HL-60 (cell line): ENCODE data around the gene CFAP61.

Experiments used
- DNase-seq, 2 experiments: peaks; one replicate each; pipeline ENCODE4 v3.0.0-alpha.2; 2010 to 2020; ENCODE audit warnings: low read depth in 1 of 2, low spot score in 1 of 2
- H3K27ac ChIP-seq: fragments of 250-450 bp; sonication (Bioruptor Pico); replicated peaks from 2 replicates; pipeline ENCODE4 v1.5.1; 2020; ENCODE audit warnings: mild to moderate bottlenecking, moderate library complexity
- H3K27me3 ChIP-seq: fragments of 250-450 bp; sonication (Bioruptor Pico); 2 replicates; pipeline ENCODE4 v1.5.1; 2021; ENCODE audit warnings: mild to moderate bottlenecking, moderate library complexity; ENCODE audit not compliant: insufficient read depth, poor library complexity, severe bottlenecking
- H3K4me3 ChIP-seq: replicated peaks from 2 replicates; pipeline ENCODE4 v1.5.1; 2011; ENCODE audit warnings: mild to moderate bottlenecking, control low read depth, low read length; ENCODE audit not compliant: insufficient read depth
- GABPA ChIP-seq: IDR thresholded peaks from 2 replicates; pipeline ENCODE4 v1.6.1; 2012; ENCODE audit warnings: low read depth
- POLR2AphosphoS5 ChIP-seq: IDR thresholded peaks from 2 replicates; pipeline ENCODE4 v1.6.1; 2012; ENCODE audit warnings: low read depth
- SPI1 ChIP-seq: IDR thresholded peaks from 2 replicates; pipeline ENCODE4 v1.6.1; 2012; ENCODE audit warnings: low read depth, mild to moderate bottlenecking, borderline replicate concordance
- TF ChIP-seq, protein P1 (sequence below): IDR thresholded peaks from one replicate; pipeline ENCODE4 v1.5.1; 2011; ENCODE audit warnings: low read length, control low read depth, inconsistent platforms; ENCODE audit not compliant: insufficient read depth
- TF ChIP-seq, protein P2 (sequence below): IDR thresholded peaks from 2 replicates; pipeline ENCODE4 v1.6.1; 2012; ENCODE audit warnings: low read depth; ENCODE audit not compliant: insufficient replicate concordance

CFAP61 gene

DNA sequence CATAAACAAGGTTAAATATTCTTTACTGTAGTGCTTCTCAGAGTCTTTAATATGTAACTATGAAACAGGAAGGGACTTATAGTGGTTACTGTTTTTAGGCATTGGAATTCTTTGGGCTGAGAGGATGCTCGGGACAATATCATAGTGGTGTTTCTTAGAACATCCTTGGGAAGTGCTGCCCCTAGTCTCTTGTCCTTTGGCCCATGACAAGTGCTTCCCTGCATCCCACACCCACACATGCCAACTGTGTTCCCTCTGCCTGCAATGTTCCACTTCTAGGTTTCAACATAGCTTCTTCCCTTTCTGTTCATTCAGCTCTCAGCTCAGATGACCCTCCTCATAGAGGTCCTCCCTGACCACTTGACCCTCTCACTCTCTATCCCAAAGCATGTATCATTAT is 37.6 kb downstream of the CFAP61 start:
- DNase-seq, result no peak
- Histone ChIP-seq H3K4me3 (no peak overlapping the region), H3K27ac (no peak overlapping the region), H3K27me3 (no peaks in the 10 kb centered on the region)
- TF ChIP-seq GABPA, result no peak
- TF ChIP-seq, protein P1, sequence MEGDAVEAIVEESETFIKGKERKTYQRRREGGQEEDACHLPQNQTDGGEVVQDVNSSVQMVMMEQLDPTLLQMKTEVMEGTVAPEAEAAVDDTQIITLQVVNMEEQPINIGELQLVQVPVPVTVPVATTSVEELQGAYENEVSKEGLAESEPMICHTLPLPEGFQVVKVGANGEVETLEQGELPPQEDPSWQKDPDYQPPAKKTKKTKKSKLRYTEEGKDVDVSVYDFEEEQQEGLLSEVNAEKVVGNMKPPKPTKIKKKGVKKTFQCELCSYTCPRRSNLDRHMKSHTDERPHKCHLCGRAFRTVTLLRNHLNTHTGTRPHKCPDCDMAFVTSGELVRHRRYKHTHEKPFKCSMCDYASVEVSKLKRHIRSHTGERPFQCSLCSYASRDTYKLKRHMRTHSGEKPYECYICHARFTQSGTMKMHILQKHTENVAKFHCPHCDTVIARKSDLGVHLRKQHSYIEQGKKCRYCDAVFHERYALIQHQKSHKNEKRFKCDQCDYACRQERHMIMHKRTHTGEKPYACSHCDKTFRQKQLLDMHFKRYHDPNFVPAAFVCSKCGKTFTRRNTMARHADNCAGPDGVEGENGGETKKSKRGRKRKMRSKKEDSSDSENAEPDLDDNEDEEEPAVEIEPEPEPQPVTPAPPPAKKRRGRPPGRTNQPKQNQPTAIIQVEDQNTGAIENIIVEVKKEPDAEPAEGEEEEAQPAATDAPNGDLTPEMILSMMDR, result no peak
- TF ChIP-seq POLR2AphosphoS5, result no peak
- TF ChIP-seq, protein P2, sequence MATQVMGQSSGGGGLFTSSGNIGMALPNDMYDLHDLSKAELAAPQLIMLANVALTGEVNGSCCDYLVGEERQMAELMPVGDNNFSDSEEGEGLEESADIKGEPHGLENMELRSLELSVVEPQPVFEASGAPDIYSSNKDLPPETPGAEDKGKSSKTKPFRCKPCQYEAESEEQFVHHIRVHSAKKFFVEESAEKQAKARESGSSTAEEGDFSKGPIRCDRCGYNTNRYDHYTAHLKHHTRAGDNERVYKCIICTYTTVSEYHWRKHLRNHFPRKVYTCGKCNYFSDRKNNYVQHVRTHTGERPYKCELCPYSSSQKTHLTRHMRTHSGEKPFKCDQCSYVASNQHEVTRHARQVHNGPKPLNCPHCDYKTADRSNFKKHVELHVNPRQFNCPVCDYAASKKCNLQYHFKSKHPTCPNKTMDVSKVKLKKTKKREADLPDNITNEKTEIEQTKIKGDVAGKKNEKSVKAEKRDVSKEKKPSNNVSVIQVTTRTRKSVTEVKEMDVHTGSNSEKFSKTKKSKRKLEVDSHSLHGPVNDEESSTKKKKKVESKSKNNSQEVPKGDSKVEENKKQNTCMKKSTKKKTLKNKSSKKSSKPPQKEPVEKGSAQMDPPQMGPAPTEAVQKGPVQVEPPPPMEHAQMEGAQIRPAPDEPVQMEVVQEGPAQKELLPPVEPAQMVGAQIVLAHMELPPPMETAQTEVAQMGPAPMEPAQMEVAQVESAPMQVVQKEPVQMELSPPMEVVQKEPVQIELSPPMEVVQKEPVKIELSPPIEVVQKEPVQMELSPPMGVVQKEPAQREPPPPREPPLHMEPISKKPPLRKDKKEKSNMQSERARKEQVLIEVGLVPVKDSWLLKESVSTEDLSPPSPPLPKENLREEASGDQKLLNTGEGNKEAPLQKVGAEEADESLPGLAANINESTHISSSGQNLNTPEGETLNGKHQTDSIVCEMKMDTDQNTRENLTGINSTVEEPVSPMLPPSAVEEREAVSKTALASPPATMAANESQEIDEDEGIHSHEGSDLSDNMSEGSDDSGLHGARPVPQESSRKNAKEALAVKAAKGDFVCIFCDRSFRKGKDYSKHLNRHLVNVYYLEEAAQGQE, result no peak
- no peak for TF ChIP-seq SPI1

DNA sequence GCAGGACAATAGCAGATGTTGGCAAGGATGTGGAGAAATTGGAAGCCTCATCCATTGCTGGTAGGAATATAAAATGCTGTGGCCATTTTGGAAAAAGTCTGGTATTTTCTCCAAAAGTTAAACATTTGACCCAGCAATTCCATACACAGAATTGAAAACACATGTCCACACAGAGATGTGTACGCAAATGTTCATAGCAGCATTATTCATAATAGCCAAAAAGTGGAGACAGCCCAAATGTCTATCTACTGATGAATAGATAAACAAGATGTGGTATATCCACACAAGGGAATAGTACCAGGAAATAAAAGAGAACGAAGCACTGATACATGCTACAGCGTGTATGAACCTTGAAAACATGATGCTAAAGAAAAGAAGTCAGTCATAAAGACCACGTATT is 40.5 kb downstream of the CFAP61 start:
- no peaks in the 10 kb centered on the region for H3K27me3 ChIP-seq
- H3K27ac ChIP-seq, result no peak overlapping the region
- TF ChIP-seq POLR2AphosphoS5 (no peak), GABPA (no peak), SPI1 (no peak)
- TF ChIP-seq, protein P1, result no peak
- TF ChIP-seq, protein P2, result no peak
- H3K4me3 ChIP-seq, result no peak overlapping the region
- DNase-seq, result no peak

DNA sequence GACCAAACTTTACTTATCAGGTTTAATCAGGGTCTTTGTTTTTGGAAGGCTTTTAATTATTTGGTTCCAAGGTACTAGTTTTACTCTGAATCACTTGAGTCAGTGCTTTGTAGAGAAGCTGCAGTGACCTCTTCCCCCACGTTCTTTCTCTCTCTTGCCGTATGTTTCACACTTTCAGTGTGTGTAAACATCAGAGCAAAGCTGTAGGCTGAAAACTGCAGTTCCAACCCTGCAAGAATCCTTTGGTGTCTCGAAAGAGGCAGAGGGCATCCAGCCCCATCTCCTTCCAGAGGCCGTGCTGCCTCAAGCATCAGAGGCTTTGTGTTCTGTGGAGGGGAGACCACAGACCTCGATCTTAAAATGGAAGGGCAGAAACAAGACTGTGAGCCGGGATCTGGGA is 42.1 kb downstream of the CFAP61 start:
- Histone ChIP-seq H3K4me3 (no peak overlapping the region), H3K27ac (no peak overlapping the region), H3K27me3 (no peaks in the 10 kb centered on the region)
- DNase-seq, result no peak
- TF ChIP-seq SPI1 (no peak), GABPA (no peak), POLR2AphosphoS5 (no peak)
- TF ChIP-seq, protein P2, result no peak
- TF ChIP-seq, protein P1, result no peak
